ENCODE measurements around the gene SUGP2. TPM values are rescaled to one million over a fixed set of nuclear protein-coding genes. Genes with fewer than 3 reads are reported as not detected.

SUGP2 gene
- total and polyA plus RNA-seq, 9 of the 15 experiments (the other 6 are each of a cell fraction or from before 2014, with no cell fraction given) = 13.1 to 101 (median 63.1) TPM

DNA sequence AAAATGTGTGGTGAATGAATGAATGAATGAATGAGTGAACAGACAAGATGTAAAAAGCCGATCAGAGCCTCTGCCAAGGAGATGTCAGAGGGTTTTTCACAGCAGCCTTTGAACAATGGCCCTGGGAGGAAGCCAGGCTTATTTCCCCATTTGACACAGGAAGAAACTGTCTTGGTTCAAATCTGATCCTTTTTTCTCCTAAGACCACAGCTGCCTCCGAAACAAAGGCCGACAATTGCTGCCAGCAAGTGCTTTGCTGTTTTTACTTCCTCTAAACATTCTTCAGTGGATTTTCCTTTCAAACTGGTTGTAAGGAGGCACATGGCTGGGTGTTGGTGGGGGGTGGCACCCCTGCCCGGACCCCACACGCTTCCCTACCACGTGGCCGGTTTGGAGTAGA, 48.1 kb downstream of the SUGP2 start:
- H3K9me3 ChIP-seq (replicated peaks; ENCODE audit: control insufficient read depth, insufficient read depth, low read depth, low read length) = no peaks in the 10 kb centered on the region
- no peak overlapping the region for H3K9ac ChIP-seq (ENCODE audit: insufficient read depth in 1 of 2, low read depth in 2 of 2, low read length in 2 of 2)
- ChIA-PET CTCF (ENCODE audit: low intra/inter-chr PET ratio) (interaction anchor here (2.1 kb wide), 1 partner anchor 89 kb away, joined by 11 read pairs; the partner anchor contains the start of gene CERS1), POLR2A (interaction anchor here (1.1 kb wide), 1 partner anchor 21 kb away, joined by 3 read pairs; no protein-coding TSS in a partner anchor)
- no peak for FAIRE-seq
- H3K27me3 ChIP-seq (ENCODE audit: control insufficient read depth in 2 of 2, insufficient read depth in 2 of 2, low read length in 2 of 2) = peaks cover 11 to 29% of the 10 kb centered on the region in 2 experiments; a peak in 3 of 5 replicates
- no peaks in the 10 kb centered on the region for H3K79me2 ChIP-seq (ENCODE audit: control insufficient read depth, insufficient read depth, low read length)
- H3K4me2 ChIP-seq (ENCODE audit: insufficient read depth, low read length) = no peak overlapping the region
- H3K4me1 ChIP-seq (replicated peaks in 1 of 2; ENCODE audit: control insufficient read depth in 2 of 2, insufficient read depth in 2 of 2, low read length in 2 of 2) = peaks cover 0 to 4% of the 10 kb centered on the region in 2 experiments; a peak in 1 of 5 replicates
- no peak for TF ChIP-seq NR2C2 (CRISPR knock-in tag; IDR thresholded peaks at IDR 0.05)
- no peak for TF ChIP-seq NR2C2 (tag; IDR thresholded peaks at IDR 0.05)
- TF ChIP-seq ZNF24 (IDR thresholded peaks at IDR 0.05) = peak; percentile 87
- TF ChIP-seq, protein P1, sequence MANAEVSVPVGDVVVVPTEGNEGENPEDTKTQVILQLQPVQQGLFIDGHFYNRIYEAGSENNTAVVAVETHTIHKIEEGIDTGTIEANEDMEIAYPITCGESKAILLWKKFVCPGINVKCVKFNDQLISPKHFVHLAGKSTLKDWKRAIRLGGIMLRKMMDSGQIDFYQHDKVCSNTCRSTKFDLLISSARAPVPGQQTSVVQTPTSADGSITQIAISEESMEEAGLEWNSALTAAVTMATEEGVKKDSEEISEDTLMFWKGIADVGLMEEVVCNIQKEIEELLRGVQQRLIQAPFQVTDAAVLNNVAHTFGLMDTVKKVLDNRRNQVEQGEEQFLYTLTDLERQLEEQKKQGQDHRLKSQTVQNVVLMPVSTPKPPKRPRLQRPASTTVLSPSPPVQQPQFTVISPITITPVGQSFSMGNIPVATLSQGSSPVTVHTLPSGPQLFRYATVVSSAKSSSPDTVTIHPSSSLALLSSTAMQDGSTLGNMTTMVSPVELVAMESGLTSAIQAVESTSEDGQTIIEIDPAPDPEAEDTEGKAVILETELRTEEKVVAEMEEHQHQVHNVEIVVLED (CRISPR knock-in tag; IDR thresholded peaks at IDR 0.05) = no peak
- H4K20me1 ChIP-seq (replicated peaks; ENCODE audit: control insufficient read depth, insufficient read depth, low read length) = peaks cover 7% of the 10 kb centered on the region; the same call in 1 of the 2 replicates
- no peak overlapping the region for H3K4me3 ChIP-seq
- no peak for DNase-seq (ENCODE audit: extremely low read depth in 1 of 4, low spot score in 3 of 4)
- H3K27ac ChIP-seq (ENCODE audit: extremely low read depth, low read depth, low read length) = no peak overlapping the region
- H2AFZ ChIP-seq (ENCODE audit: low read depth, low read length) = no peak overlapping the region
- intact Hi-C loops (cut with micrococcal nuclease) = loop anchor here (5.0 kb wide), 2 partner anchors 43 to 213 kb away; partner anchors contain the start of gene HOMER3
- WGBS (ENCODE audit: insufficient coverage, low coverage, missing lambda C conversion rate) = 34% methylated on average over 7 of the region's 7 CpGs
- H3K9me1 ChIP-seq (ENCODE audit: control insufficient read depth, insufficient read depth, low read length) = no peaks in the 10 kb centered on the region
- H3K36me3 ChIP-seq (ENCODE audit: control insufficient read depth, insufficient read depth, low read length) = no peaks in the 10 kb centered on the region
- in situ Hi-C loops (cut with MboI) = no loop called here
- ATAC-seq = no peak
- no TSS peak for BruUV-seq (replicated peaks)

Data from K562 (cell line).